Fibroblast of lung (primary cell): Measurements from ENCODE around the gene KHK. TPM values are rescaled to one million over a fixed set of nuclear protein-coding genes. Genes with fewer than 3 reads are reported as not detected.

Experiments
- DNase-seq, 2 donors: peaks; one replicate each; pipeline versions ENCODE4 v3.0.0 to v3.0.0-alpha.2; 2010; ENCODE audit warnings: low read depth in 2 of 2
- H2AFZ ChIP-seq: 2 replicates; pipeline ENCODE4 v1.5.1; 2012; ENCODE audit warnings: low read length, control low read depth, inconsistent platforms
- H3K27ac ChIP-seq: 2 replicates; pipeline ENCODE4 v1.5.1; 2011; ENCODE audit warnings: low read length, control low read depth; ENCODE audit not compliant: insufficient read depth
- H3K27me3 ChIP-seq: 2 replicates; pipeline ENCODE4 v1.5.1; 2011; ENCODE audit warnings: mild to moderate bottlenecking, low read length; ENCODE audit not compliant: control insufficient read depth, insufficient read depth
- H3K36me3 ChIP-seq: 2 replicates; pipeline ENCODE4 v1.5.1; 2011; ENCODE audit warnings: low read length; ENCODE audit not compliant: control insufficient read depth, insufficient read depth
- H3K4me1 ChIP-seq: 2 replicates; pipeline ENCODE4 v1.5.1; 2011; ENCODE audit warnings: low read length; ENCODE audit not compliant: control insufficient read depth, insufficient read depth; ENCODE audit errors: extremely low read depth
- H3K4me2 ChIP-seq: 2 replicates; pipeline ENCODE4 v1.5.1; 2011; ENCODE audit warnings: low read length, control low read depth; ENCODE audit not compliant: insufficient read depth; ENCODE audit errors: extremely low read depth
- H3K4me3 ChIP-seq, 4 experiments: fragments of 200-600 bp in 1 of 4; sonication (generic) in 1 of 4; replicated peaks in 1 of 4; 2 replicates each; pipeline ENCODE4 v1.5.1; 2011 to 2016; ENCODE audit warnings: low read length in 4 of 4, low read depth in 3 of 4, mild to moderate bottlenecking in 3 of 4, control low read depth in 2 of 4, inconsistent platforms in 1 of 4, mixed read lengths in 1 of 4; ENCODE audit not compliant: insufficient read depth in 1 of 4; ENCODE audit errors: control extremely low read depth in 1 of 4
- H3K79me2 ChIP-seq: 2 replicates; pipeline ENCODE4 v1.5.1; 2012; ENCODE audit warnings: mild to moderate bottlenecking, low read length, inconsistent platforms; ENCODE audit not compliant: control insufficient read depth, insufficient read depth
- H3K9ac ChIP-seq: 2 replicates; pipeline ENCODE4 v1.5.1; 2011; ENCODE audit warnings: mild to moderate bottlenecking, low read length, control low read depth; ENCODE audit not compliant: insufficient read depth
- H3K9me3 ChIP-seq: 2 replicates; pipeline ENCODE4 v1.5.1; 2012; ENCODE audit warnings: low read depth, low read length; ENCODE audit not compliant: control insufficient read depth, insufficient read depth
- H4K20me1 ChIP-seq: 2 replicates; pipeline ENCODE4 v1.5.1; 2011; ENCODE audit warnings: low read length; ENCODE audit not compliant: control insufficient read depth, insufficient read depth; ENCODE audit errors: extremely low read depth
- CTCF ChIP-seq, 2 donors: IDR thresholded peaks in 1 of 2; conservative IDR thresholded peaks in 1 of 2; 1 replicate in 1 of 2; 2 replicates in 1 of 2; pipeline ENCODE4 v1.5.1; 2011 to 2012; ENCODE audit warnings: low read length in 2 of 2, control low read depth in 1 of 2, inconsistent platforms in 1 of 2, low read depth in 1 of 2, mild to moderate bottlenecking in 1 of 2
- EZH2 ChIP-seq: IDR thresholded peaks from 2 replicates; pipeline ENCODE4 v1.5.1; 2012; ENCODE audit warnings: low read length, control low read depth, mild to moderate bottlenecking; ENCODE audit errors: missing control alignments
- polyA plus RNA-seq, 2 donors: library from polyadenylated mRNA; depleted of rRNA in 1 of 2; stranded (reverse) in 1 of 2; unstranded in 1 of 2; fragments of >200 nt; gene quantifications; 2 replicates each; pipeline ENCODE4 v1.2.1, GENCODE V29; 2011 to 2012; ENCODE audit warnings: missing spikeins in 1 of 2
- total RNA-seq: library from RNA; depleted of rRNA; stranded (reverse); fragments of >200 nt; gene quantifications from 2 replicates; pipeline ENCODE4 v1.2.1, GENCODE V29; 2014

Gene KHK
- total and polyA plus RNA-seq, 2 donors (not counting 1 experiment from before 2014, with no cell fraction given), result 0.17 to 1.3 TPM

DNA sequence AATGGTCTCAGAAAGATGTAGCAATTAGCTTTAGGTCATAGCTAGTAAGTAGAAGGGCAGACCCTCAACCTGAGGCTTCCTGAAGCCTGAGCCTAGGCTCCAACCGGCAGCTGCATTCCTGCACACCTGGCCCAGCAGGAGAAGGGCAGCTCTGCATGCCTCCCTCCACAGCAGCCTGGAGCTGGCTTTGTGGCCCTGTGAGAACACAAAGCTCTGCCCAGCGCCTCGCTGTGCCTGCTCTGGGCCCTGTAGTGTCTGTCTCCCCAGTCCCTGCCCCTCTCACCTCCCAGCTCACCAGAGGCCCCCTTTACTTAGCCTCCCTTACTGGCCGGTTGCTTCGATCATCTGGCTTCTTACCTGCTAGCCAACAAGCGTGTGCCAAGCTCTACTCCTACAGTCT, 47.1 kb upstream of the KHK start:
- Histone ChIP-seq H4K20me1 (no peaks in the 10 kb centered on the region), H3K79me2 (peaks cover 8% of the 10 kb centered on the region), H2AFZ (no peak overlapping the region)

GRCh38 chr2:27039871-27040270, 46.7 kb upstream of the KHK start:
- Histone ChIP-seq H2AFZ (no peak overlapping the region), H4K20me1 (no peaks in the 10 kb centered on the region), H3K4me3 (no peak overlapping the region), H3K36me3 (peaks cover 51% of the 10 kb centered on the region), H3K79me2 (peaks cover 7% of the 10 kb centered on the region), H3K4me1 (peaks cover 2% of the 10 kb centered on the region), H3K27me3 (no peaks in the 10 kb centered on the region), H3K4me2 (no peak overlapping the region), H3K9ac (no peak overlapping the region), H3K27ac (no peak overlapping the region), H3K9me3 (no peaks in the 10 kb centered on the region)
- no peak for DNase-seq
- TF ChIP-seq CTCF (conservative IDR thresholded peaks at IDR 0.05 in 1 of 2, IDR thresholded peaks at IDR 0.05 in 1 of 2; ENCODE audit: low read depth in 1 of 2, low read length in 2 of 2) (no peak), EZH2 (no peak)

More for the DNA sequence above, 47.1 kb upstream of the KHK start:
- H3K36me3 ChIP-seq, result peaks cover 51% of the 10 kb centered on the region
- H3K4me3 ChIP-seq, result no peak overlapping the region
- no peak overlapping the region for H3K27ac ChIP-seq
- no peak for DNase-seq
- H3K4me1 ChIP-seq, result peaks cover 2% of the 10 kb centered on the region
- H3K9ac ChIP-seq, result no peak overlapping the region
- no peak for TF ChIP-seq EZH2
- TF ChIP-seq CTCF (conservative IDR thresholded peaks at IDR 0.05 in 1 of 2, IDR thresholded peaks at IDR 0.05 in 1 of 2; ENCODE audit: low read depth in 1 of 2, low read length in 2 of 2), result no peak
- H3K4me2 ChIP-seq, result no peak overlapping the region
- no peaks in the 10 kb centered on the region for H3K27me3 ChIP-seq
- H3K9me3 ChIP-seq, result no peaks in the 10 kb centered on the region

DNA sequence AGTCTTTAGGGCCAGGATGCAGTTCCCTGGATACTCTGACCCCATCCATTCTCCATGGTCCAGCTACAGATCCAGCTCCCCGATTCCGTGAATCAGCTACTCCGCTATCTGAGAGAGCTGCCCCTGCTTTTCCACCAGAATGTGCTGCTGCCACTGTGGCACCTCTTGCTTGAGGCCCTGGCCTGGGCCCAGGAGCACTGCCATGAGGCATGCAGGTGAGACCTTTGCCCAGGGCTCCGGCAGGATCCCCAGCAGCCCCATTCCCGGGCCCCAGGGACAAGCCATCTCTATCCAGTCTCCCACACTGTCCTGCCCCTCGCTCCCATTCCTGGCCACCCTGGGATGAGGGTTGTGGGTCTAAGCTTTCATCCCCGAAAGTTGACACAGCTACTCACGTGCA, 46.3 kb upstream of the KHK start:
- Histone ChIP-seq H3K4me2 (no peak overlapping the region), H3K9ac (no peak overlapping the region), H4K20me1 (no peaks in the 10 kb centered on the region), H3K27ac (no peak overlapping the region), H3K4me1 (peaks cover 2% of the 10 kb centered on the region), H3K27me3 (no peaks in the 10 kb centered on the region), H3K79me2 (peaks cover 3% of the 10 kb centered on the region), H3K4me3 (no peak overlapping the region), H3K36me3 (peaks cover 47% of the 10 kb centered on the region), H3K9me3 (no peaks in the 10 kb centered on the region), H2AFZ (no peak overlapping the region)
- no peak for TF ChIP-seq CTCF (conservative IDR thresholded peaks at IDR 0.05 in 1 of 2, IDR thresholded peaks at IDR 0.05 in 1 of 2; ENCODE audit: low read depth in 1 of 2, low read length in 2 of 2)
- no peak for TF ChIP-seq EZH2
- DNase-seq, result no peak
